HepG2 (cell line): ENCODE results near the gene SEBOX. TPM values are rescaled to one million over a fixed set of nuclear protein-coding genes. Genes with fewer than 3 reads are reported as not detected.
A peak's percentile ranks its signal among the peaks of the same experiment; 100 is the strongest.

Experiments used
- ATAD3A ChIP-seq: sonication (generic); formaldehyde crosslinking; IDR thresholded peaks from 2 replicates; pipeline ENCODE4 v1.4.0; 2020; ENCODE audit warnings: missing genetic modification reagents
- ATF7 ChIP-seq, 2 experiments: fragments of 450-650 bp in 1 of 2; sonication (generic) in 1 of 2; formaldehyde crosslinking in 1 of 2; IDR thresholded peaks; 2 replicates each; pipeline versions ENCODE4 v1.4.0 to v1.6.1; 2016 to 2020; ENCODE audit warnings: antibody characterized with exemption in 1 of 2, mild to moderate bottlenecking in 1 of 2, missing genetic modification reagents in 1 of 2
- ATM ChIP-seq: fragments of 450-650 bp; IDR thresholded peaks from 2 replicates; pipeline ENCODE4 v1.7.1; 2017; ENCODE audit warnings: mild to moderate bottlenecking, borderline replicate concordance
- FOXK1 ChIP-seq: sonication (generic); formaldehyde crosslinking; IDR thresholded peaks from 2 replicates; pipeline ENCODE4 v1.4.0; 2020; ENCODE audit warnings: low read depth, missing genetic modification reagents, borderline replicate concordance
- IRF2 ChIP-seq: IDR thresholded peaks from 2 replicates; pipeline ENCODE4 v1.6.1; 2018; ENCODE audit warnings: missing genetic modification reagents, missing compliant biosample characterization
- MIXL1 ChIP-seq: IDR thresholded peaks from 2 replicates; pipeline ENCODE4 v1.6.1; 2016
- SATB2 ChIP-seq: sonication (generic); formaldehyde crosslinking; IDR thresholded peaks from 2 replicates; pipeline ENCODE4 v1.5.0; 2020; ENCODE audit warnings: missing genetic modification reagents
- TSC22D2 ChIP-seq: sonication (generic); formaldehyde crosslinking; IDR thresholded peaks from 2 replicates; pipeline ENCODE4 v1.5.1; 2020; ENCODE audit warnings: missing genetic modification reagents, mild to moderate bottlenecking, borderline replicate concordance
- ZNF350 ChIP-seq: sonication (generic); formaldehyde crosslinking; IDR thresholded peaks from 2 replicates; pipeline ENCODE4 v1.4.0; 2020; ENCODE audit warnings: mild to moderate bottlenecking, low read depth, missing genetic modification reagents, borderline replicate concordance
- ZNF747 ChIP-seq: sonication (generic); formaldehyde crosslinking; IDR thresholded peaks from 2 replicates; pipeline ENCODE4 v1.8.1; 2023; ENCODE audit warnings: missing genetic modification reagents, mild to moderate bottlenecking, borderline replicate concordance
- polyA plus RNA-seq, 8 experiments: library from polyadenylated mRNA; depleted of rRNA in 3 of 8; stranded (reverse) in 7 of 8; unstranded in 1 of 8; fragments of >200 nt; fragmentation: Illumina TruSeq in 4 of 8; extraction: Trizol in 4 of 8; gene quantifications; 2 replicates each; pipeline versions ENCODE4 v1.2.1 to v1.2.3, GENCODE V29; 2011 to 2016; ENCODE audit warnings: low read depth in 4 of 8, missing spikeins in 1 of 8, mixed read lengths in 1 of 8; ENCODE audit not compliant: insufficient read depth in 1 of 8
- total RNA-seq, 5 experiments: library from RNA; depleted of rRNA; stranded (reverse); fragments of >200 nt; fragmentation: Illumina TruSeq; extraction: Trizol; gene quantifications; 2 replicates each; pipeline ENCODE4 v1.2.3, GENCODE V29; 2016; ENCODE audit warnings: low read depth in 1 of 5
- TF ChIP-seq, protein P1 (sequence below): sonication (generic); formaldehyde crosslinking; IDR thresholded peaks from 2 replicates; pipeline ENCODE4 v1.4.0; 2020; ENCODE audit warnings: mild to moderate bottlenecking, missing genetic modification reagents
- TF ChIP-seq, protein P2 (sequence below): sonication (generic); formaldehyde crosslinking; conservative IDR thresholded peaks from 2 replicates; pipeline ENCODE4 v1.4.0; 2020; ENCODE audit warnings: missing genetic modification reagents
- TF ChIP-seq, protein P3 (sequence below): sonication (generic); formaldehyde crosslinking; IDR thresholded peaks from 2 replicates; pipeline ENCODE4 v1.4.0; 2020; ENCODE audit warnings: missing genetic modification reagents
- TF ChIP-seq, protein P4 (sequence below): sonication (generic); formaldehyde crosslinking; IDR thresholded peaks from 2 replicates; pipeline ENCODE4 v1.5.0; 2020; ENCODE audit warnings: mild to moderate bottlenecking, missing genetic modification reagents, moderate library complexity
- TF ChIP-seq, protein P5 (sequence below): sonication (generic); formaldehyde crosslinking; IDR thresholded peaks from 2 replicates; pipeline ENCODE4 v1.9.0; 2021; ENCODE audit warnings: missing genetic modification reagents, mild to moderate bottlenecking, borderline replicate concordance
- TF ChIP-seq, protein P6 (sequence below): sonication (generic); formaldehyde crosslinking; IDR thresholded peaks from 2 replicates; pipeline ENCODE4 v1.4.0; 2020; ENCODE audit warnings: mild to moderate bottlenecking, missing genetic modification reagents

The SEBOX gene
- total and polyA plus RNA-seq, 2 of the 13 experiments (the other 11 are each of a cell fraction or from before 2014, with no cell fraction given) = not detected

DNA sequence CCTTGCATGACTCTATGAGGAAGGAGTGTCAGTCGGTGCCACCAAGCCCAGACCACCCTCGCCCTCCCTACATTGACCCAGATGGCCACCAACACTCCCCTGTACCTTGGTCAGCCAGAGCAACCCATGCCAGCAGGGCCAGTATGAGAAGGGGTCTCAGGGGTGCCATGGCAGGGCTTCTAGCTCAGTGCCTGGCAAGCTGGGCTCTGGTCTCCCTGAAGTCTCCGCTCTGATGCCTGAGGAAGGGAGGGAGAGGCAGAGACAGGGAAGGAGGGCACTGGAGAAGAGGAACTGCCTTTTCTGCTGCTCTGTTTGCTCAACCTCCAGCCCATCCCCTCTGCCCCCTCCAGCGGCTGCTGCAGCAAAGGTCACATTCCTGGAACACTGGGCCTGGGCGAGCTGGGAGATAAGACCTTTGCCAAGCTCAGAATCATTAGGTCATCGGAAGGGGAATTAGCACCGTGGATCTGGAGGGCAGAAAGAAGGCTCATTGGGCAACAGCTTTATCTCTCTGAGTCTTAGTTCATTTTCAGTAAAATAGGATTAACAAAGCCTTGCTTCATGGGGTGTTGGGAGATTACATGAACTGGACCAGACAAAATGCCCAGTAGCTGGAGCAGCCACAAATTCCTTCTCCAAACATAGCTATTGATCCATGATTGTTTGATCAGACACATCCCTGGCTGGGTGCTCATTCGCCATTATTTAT is 5.2 kb upstream of the SEBOX start, which contains the start of gene VTN (continued):
- TF ChIP-seq, protein P1, sequence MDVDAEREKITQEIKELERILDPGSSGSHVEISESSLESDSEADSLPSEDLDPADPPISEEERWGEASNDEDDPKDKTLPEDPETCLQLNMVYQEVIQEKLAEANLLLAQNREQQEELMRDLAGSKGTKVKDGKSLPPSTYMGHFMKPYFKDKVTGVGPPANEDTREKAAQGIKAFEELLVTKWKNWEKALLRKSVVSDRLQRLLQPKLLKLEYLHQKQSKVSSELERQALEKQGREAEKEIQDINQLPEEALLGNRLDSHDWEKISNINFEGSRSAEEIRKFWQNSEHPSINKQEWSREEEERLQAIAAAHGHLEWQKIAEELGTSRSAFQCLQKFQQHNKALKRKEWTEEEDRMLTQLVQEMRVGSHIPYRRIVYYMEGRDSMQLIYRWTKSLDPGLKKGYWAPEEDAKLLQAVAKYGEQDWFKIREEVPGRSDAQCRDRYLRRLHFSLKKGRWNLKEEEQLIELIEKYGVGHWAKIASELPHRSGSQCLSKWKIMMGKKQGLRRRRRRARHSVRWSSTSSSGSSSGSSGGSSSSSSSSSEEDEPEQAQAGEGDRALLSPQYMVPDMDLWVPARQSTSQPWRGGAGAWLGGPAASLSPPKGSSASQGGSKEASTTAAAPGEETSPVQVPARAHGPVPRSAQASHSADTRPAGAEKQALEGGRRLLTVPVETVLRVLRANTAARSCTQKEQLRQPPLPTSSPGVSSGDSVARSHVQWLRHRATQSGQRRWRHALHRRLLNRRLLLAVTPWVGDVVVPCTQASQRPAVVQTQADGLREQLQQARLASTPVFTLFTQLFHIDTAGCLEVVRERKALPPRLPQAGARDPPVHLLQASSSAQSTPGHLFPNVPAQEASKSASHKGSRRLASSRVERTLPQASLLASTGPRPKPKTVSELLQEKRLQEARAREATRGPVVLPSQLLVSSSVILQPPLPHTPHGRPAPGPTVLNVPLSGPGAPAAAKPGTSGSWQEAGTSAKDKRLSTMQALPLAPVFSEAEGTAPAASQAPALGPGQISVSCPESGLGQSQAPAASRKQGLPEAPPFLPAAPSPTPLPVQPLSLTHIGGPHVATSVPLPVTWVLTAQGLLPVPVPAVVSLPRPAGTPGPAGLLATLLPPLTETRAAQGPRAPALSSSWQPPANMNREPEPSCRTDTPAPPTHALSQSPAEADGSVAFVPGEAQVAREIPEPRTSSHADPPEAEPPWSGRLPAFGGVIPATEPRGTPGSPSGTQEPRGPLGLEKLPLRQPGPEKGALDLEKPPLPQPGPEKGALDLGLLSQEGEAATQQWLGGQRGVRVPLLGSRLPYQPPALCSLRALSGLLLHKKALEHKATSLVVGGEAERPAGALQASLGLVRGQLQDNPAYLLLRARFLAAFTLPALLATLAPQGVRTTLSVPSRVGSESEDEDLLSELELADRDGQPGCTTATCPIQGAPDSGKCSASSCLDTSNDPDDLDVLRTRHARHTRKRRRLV = peak; percentile 31; the same call in 1 of the 2 replicates
- TF ChIP-seq IRF2 (CRISPR knock-in tag) = peak; percentile 83
- peak; percentile 88 for TF ChIP-seq FOXK1
- TF ChIP-seq, protein P2, sequence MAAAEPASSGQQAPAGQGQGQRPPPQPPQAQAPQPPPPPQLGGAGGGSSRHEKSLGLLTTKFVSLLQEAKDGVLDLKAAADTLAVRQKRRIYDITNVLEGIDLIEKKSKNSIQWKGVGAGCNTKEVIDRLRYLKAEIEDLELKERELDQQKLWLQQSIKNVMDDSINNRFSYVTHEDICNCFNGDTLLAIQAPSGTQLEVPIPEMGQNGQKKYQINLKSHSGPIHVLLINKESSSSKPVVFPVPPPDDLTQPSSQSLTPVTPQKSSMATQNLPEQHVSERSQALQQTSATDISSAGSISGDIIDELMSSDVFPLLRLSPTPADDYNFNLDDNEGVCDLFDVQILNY = no peak
- TF ChIP-seq ATAD3A (CRISPR knock-in tag) = no peak
- TF ChIP-seq, protein P3, sequence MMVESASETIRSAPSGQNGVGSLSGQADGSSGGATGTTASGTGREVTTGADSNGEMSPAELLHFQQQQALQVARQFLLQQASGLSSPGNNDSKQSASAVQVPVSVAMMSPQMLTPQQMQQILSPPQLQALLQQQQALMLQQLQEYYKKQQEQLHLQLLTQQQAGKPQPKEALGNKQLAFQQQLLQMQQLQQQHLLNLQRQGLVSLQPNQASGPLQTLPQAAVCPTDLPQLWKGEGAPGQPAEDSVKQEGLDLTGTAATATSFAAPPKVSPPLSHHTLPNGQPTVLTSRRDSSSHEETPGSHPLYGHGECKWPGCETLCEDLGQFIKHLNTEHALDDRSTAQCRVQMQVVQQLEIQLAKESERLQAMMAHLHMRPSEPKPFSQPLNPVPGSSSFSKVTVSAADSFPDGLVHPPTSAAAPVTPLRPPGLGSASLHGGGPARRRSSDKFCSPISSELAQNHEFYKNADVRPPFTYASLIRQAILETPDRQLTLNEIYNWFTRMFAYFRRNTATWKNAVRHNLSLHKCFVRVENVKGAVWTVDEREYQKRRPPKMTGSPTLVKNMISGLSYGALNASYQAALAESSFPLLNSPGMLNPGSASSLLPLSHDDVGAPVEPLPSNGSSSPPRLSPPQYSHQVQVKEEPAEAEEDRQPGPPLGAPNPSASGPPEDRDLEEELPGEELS (CRISPR knock-in tag) = peak; percentile 89
- no peak for TF ChIP-seq TSC22D2 (CRISPR knock-in tag)
- TF ChIP-seq, protein P4, sequence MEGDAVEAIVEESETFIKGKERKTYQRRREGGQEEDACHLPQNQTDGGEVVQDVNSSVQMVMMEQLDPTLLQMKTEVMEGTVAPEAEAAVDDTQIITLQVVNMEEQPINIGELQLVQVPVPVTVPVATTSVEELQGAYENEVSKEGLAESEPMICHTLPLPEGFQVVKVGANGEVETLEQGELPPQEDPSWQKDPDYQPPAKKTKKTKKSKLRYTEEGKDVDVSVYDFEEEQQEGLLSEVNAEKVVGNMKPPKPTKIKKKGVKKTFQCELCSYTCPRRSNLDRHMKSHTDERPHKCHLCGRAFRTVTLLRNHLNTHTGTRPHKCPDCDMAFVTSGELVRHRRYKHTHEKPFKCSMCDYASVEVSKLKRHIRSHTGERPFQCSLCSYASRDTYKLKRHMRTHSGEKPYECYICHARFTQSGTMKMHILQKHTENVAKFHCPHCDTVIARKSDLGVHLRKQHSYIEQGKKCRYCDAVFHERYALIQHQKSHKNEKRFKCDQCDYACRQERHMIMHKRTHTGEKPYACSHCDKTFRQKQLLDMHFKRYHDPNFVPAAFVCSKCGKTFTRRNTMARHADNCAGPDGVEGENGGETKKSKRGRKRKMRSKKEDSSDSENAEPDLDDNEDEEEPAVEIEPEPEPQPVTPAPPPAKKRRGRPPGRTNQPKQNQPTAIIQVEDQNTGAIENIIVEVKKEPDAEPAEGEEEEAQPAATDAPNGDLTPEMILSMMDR = peak; percentile 33
- TF ChIP-seq, protein P5, sequence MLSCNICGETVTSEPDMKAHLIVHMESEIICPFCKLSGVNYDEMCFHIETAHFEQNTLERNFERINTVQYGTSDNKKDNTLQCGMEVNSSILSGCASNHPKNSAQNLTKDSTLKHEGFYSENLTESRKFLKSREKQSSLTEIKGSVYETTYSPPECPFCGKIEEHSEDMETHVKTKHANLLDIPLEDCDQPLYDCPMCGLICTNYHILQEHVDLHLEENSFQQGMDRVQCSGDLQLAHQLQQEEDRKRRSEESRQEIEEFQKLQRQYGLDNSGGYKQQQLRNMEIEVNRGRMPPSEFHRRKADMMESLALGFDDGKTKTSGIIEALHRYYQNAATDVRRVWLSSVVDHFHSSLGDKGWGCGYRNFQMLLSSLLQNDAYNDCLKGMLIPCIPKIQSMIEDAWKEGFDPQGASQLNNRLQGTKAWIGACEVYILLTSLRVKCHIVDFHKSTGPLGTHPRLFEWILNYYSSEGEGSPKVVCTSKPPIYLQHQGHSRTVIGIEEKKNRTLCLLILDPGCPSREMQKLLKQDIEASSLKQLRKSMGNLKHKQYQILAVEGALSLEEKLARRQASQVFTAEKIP (CRISPR knock-in tag) = no peak
- TF ChIP-seq SATB2 = 0 out of 2 replicates have a peak, but pooled peaks have one; percentile 78
- TF ChIP-seq ZNF350 (CRISPR knock-in tag) = peak; percentile 91; the same call in 1 of the 2 replicates
- peak; percentile 80; the same call in 1 of the 2 replicates for TF ChIP-seq MIXL1
- TF ChIP-seq ATM = no peak
- TF ChIP-seq ATF7 (IDR thresholded peaks at IDR 0.05) = peak; percentile 86
- TF ChIP-seq ATF7 (CRISPR knock-in tag; IDR thresholded peaks at IDR 0.05) = peak; percentile 94
- TF ChIP-seq, protein P6, sequence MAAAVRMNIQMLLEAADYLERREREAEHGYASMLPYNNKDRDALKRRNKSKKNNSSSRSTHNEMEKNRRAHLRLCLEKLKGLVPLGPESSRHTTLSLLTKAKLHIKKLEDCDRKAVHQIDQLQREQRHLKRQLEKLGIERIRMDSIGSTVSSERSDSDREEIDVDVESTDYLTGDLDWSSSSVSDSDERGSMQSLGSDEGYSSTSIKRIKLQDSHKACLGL = 0 out of 2 replicates have a peak, but pooled peaks have one; percentile 14
- TF ChIP-seq ZNF747 (CRISPR knock-in tag) = no peak; the same call in 1 of the 2 replicates
